LNCAP (cell line): ENCODE data around the gene SLC24A3.

Experiments used
- CTCF ChIP-seq: fragments of 450-650 bp; IDR thresholded peaks from 2 replicates; pipeline ENCODE4 v1.5.1; 2017; ENCODE audit warnings: mild to moderate bottlenecking

SLC24A3 gene

GRCh38 chr20:19761326-19761725, 548.9 kb downstream of the SLC24A3 start:
- no peak for TF ChIP-seq CTCF

GRCh38 chr20:19761841-19762240, 549.4 kb downstream of the SLC24A3 start:
- TF ChIP-seq CTCF = no peak

GRCh38 chr20:19764207-19764606, 551.8 kb downstream of the SLC24A3 start:
- TF ChIP-seq CTCF = no peak

- no peak for TF ChIP-seq CTCF
These were observed 552.8 kb downstream of the SLC24A3 start for GRCh38 chr20:19765266-19765665.

- TF ChIP-seq CTCF = no peak
These were observed 553.5 kb downstream of the SLC24A3 start for GRCh38 chr20:19765913-19766312.

GRCh38 chr20:19767070-19767469, 554.6 kb downstream of the SLC24A3 start:
- TF ChIP-seq CTCF = no peak

GRCh38 chr20:19768325-19768842, 555.9 kb downstream of the SLC24A3 start:
- TF ChIP-seq CTCF = no peak

- no peak for TF ChIP-seq CTCF
These were observed 557.1 kb downstream of the SLC24A3 start for GRCh38 chr20:19769507-19769906.
